H1 (cell line): ENCODE data around the gene ATP8B3. TPM values are rescaled to one million over a fixed set of nuclear protein-coding genes. Genes with fewer than 3 reads are reported as not detected.

Experiments used
- CTCF ChIA-PET: fragments of 300-600 bp; sonication (Branson Sonifier 250); formaldehyde crosslinking; loops from one replicate; lab custom pipeline; 2021; ENCODE audit not compliant: partially characterized antibody; lab: Charles Lee
- POLR2A ChIA-PET: fragments of 300-600 bp; sonication (Branson Sonifier 250); formaldehyde crosslinking; loops from one replicate; lab custom pipeline; 2021; ENCODE audit warnings: inconsistent platforms; ENCODE audit not compliant: partially characterized antibody; lab: Charles Lee
- DNase-seq, 2 experiments: peaks; one replicate each; pipeline versions ENCODE4 v3.0.0 to v3.0.0-alpha.2; 2010 to 2022; ENCODE audit warnings: low spot score in 2 of 2, low read depth in 1 of 2, mixed read lengths in 1 of 2
- FAIRE-seq: peaks from 2 replicates; lab custom pipeline; 2011; peaks lifted over from hg19 to GRCh38; lab: Jason Lieb, UNC
- H2AFZ ChIP-seq: 2 replicates; pipeline ENCODE4 v1.8.1; 2012; ENCODE audit warnings: low read length, inconsistent platforms
- H2AK5ac ChIP-seq: 2 replicates; pipeline ENCODE4 v1.6.1; 2013; ENCODE audit warnings: low read depth, low read length
- H2BK120ac ChIP-seq: replicated peaks from 2 replicates; pipeline ENCODE3; 2013; ENCODE audit warnings: low read depth, low read length, inconsistent platforms
- H2BK12ac ChIP-seq: 2 replicates; pipeline ENCODE4 v1.6.1; 2013; ENCODE audit warnings: low read depth, low read length
- H2BK15ac ChIP-seq: 2 replicates; pipeline ENCODE4 v1.6.1; 2013; ENCODE audit warnings: low read length
- H2BK20ac ChIP-seq: 2 replicates; pipeline ENCODE4 v1.6.1; 2013; ENCODE audit warnings: low read length
- H2BK5ac ChIP-seq: 2 replicates; pipeline ENCODE4 v1.6.1; 2013; ENCODE audit warnings: low read depth, low read length
- H3K14ac ChIP-seq: 2 replicates; pipeline ENCODE4 v1.6.1; 2013; ENCODE audit warnings: inconsistent platforms; ENCODE audit not compliant: insufficient read length
- H3K18ac ChIP-seq: 2 replicates; pipeline ENCODE4 v1.6.1; 2013; ENCODE audit warnings: low read length; ENCODE audit errors: extremely low read depth
- H3K23ac ChIP-seq: 2 replicates; pipeline ENCODE4 v1.6.1; 2013; ENCODE audit warnings: inconsistent platforms; ENCODE audit not compliant: insufficient read length
- H3K23me2 ChIP-seq: 2 replicates; pipeline ENCODE4 v1.6.1; 2013; ENCODE audit warnings: low read depth, low read length
- H3K27ac ChIP-seq: 2 replicates; pipeline ENCODE4 v1.6.1; 2011; ENCODE audit warnings: low read depth, low read length, inconsistent platforms
- H3K27me3 ChIP-seq, 4 experiments: replicated peaks in 1 of 4; 1 replicate in 1 of 4; 2 replicates in 3 of 4; pipeline versions ENCODE4 v1.6.1 to v1.8.1; 2011 to 2013; ENCODE audit warnings: low read length in 3 of 4, mild to moderate bottlenecking in 3 of 4, inconsistent platforms in 2 of 4, mixed read lengths in 2 of 4, moderate library complexity in 1 of 4; ENCODE audit not compliant: control insufficient read depth in 3 of 4, insufficient read depth in 3 of 4; ENCODE audit errors: extremely low read depth in 1 of 4
- H3K36me3 ChIP-seq, 4 experiments: 2 replicates each; pipeline versions ENCODE4 v1.6.1 to v1.8.1; 2011 to 2013; ENCODE audit warnings: mild to moderate bottlenecking in 4 of 4, low read length in 3 of 4, moderate library complexity in 2 of 4, control low read depth in 1 of 4, inconsistent platforms in 1 of 4; ENCODE audit not compliant: insufficient read depth in 4 of 4, control insufficient read depth in 2 of 4
- H3K4ac ChIP-seq: replicated peaks from 2 replicates; pipeline ENCODE3; 2013; ENCODE audit warnings: low read length, low read depth, mixed read lengths, inconsistent platforms; ENCODE audit not compliant: insufficient read length
- H3K4me1 ChIP-seq, 4 experiments: replicated peaks in 1 of 4; 1 replicate in 1 of 4; 2 replicates in 3 of 4; pipeline versions ENCODE4 v1.6.1 to v1.8.1; 2011 to 2013; ENCODE audit warnings: low read length in 3 of 4, inconsistent platforms in 2 of 4, mixed read lengths in 1 of 4; ENCODE audit not compliant: insufficient read depth in 4 of 4, control insufficient read depth in 3 of 4
- H3K4me2 ChIP-seq, 2 experiments: 2 replicates each; pipeline versions ENCODE4 v1.6.1 to v1.8.1; 2011 to 2013; ENCODE audit warnings: low read depth in 2 of 2, low read length in 2 of 2, control low read depth in 1 of 2, inconsistent platforms in 1 of 2, mild to moderate bottlenecking in 1 of 2; ENCODE audit not compliant: insufficient read depth in 1 of 2
- H3K4me3 ChIP-seq, 4 experiments: fragments of 200-600, 300-600 bp in 1 of 4; sonication (generic), shearing (Covaris generic), sonication (Bioruptor Twin) in 1 of 4; 2 replicates each; pipeline versions ENCODE4 v1.5.1 to v1.8.1; 2011 to 2016; ENCODE audit warnings: low read length in 4 of 4, low read depth in 3 of 4, control low read depth in 2 of 4, inconsistent platforms in 2 of 4, mild to moderate bottlenecking in 2 of 4, mixed read lengths in 1 of 4, moderate library complexity in 1 of 4; ENCODE audit not compliant: insufficient read depth in 2 of 4; ENCODE audit errors: extremely low read depth in 1 of 4
- H3K56ac ChIP-seq: replicated peaks from 2 replicates; pipeline ENCODE3; 2013; ENCODE audit warnings: low read depth, mild to moderate bottlenecking, mixed read lengths, low read length, inconsistent platforms; ENCODE audit not compliant: insufficient read length
- H3K79me1 ChIP-seq: 2 replicates; pipeline ENCODE4 v1.6.1; 2013; ENCODE audit warnings: low read depth, low read length, control low read depth
- H3K79me2 ChIP-seq, 2 experiments: 2 replicates each; pipeline versions ENCODE4 v1.6.1 to v1.8.1; 2012 to 2013; ENCODE audit warnings: low read length in 2 of 2, mild to moderate bottlenecking in 2 of 2, inconsistent platforms in 1 of 2; ENCODE audit not compliant: insufficient read depth in 2 of 2, control insufficient read depth in 1 of 2
- H3K9ac ChIP-seq, 4 experiments: replicated peaks in 1 of 4; 1 replicate in 1 of 4; 2 replicates in 3 of 4; pipeline versions ENCODE4 v1.6.1 to v1.8.1; 2011 to 2013; ENCODE audit warnings: low read depth in 3 of 4, low read length in 3 of 4, control low read depth in 2 of 4, mild to moderate bottlenecking in 2 of 4, moderate library complexity in 2 of 4, inconsistent platforms in 1 of 4; ENCODE audit errors: extremely low read depth in 1 of 4
- H3K9me3 ChIP-seq, 2 experiments: 2 replicates each; pipeline versions ENCODE4 v1.6.1 to v1.8.1; 2012 to 2013; ENCODE audit warnings: mild to moderate bottlenecking in 2 of 2, moderate library complexity in 2 of 2, control low read depth in 1 of 2, inconsistent platforms in 1 of 2, low read depth in 1 of 2, low read length in 1 of 2, mixed read lengths in 1 of 2; ENCODE audit not compliant: insufficient read depth in 2 of 2
- H4K20me1 ChIP-seq, 2 experiments: replicated peaks in 1 of 2; 2 replicates each; pipeline versions ENCODE3 to v1.8.1; 2011 to 2013; ENCODE audit warnings: inconsistent platforms in 2 of 2, low read length in 2 of 2, mild to moderate bottlenecking in 1 of 2; ENCODE audit not compliant: insufficient read depth in 2 of 2, control insufficient read depth in 1 of 2
- H4K5ac ChIP-seq: 2 replicates; pipeline ENCODE4 v1.6.1; 2013; ENCODE audit warnings: low read length, low read depth, mixed read lengths, inconsistent platforms; ENCODE audit not compliant: insufficient read length
- H4K8ac ChIP-seq: 2 replicates; pipeline ENCODE4 v1.8.0; 2013; ENCODE audit warnings: mild to moderate bottlenecking, moderate library complexity, low read length, inconsistent platforms; ENCODE audit not compliant: insufficient read depth; ENCODE audit errors: extremely low read depth
- H4K91ac ChIP-seq: replicated peaks from 2 replicates; pipeline ENCODE3; 2013; ENCODE audit warnings: low read length, mixed read lengths, inconsistent platforms; ENCODE audit not compliant: insufficient read length
- CEBPB ChIP-seq: IDR thresholded peaks from 2 replicates; pipeline ENCODE4 v1.6.1; 2012; ENCODE audit warnings: low read depth, low read length
- FOSL1 ChIP-seq: IDR thresholded peaks from 2 replicates; pipeline ENCODE4 v1.6.1; 2011; ENCODE audit warnings: mild to moderate bottlenecking, low read depth, low read length, moderate library complexity; ENCODE audit not compliant: insufficient read depth
- RBBP5 ChIP-seq: IDR thresholded peaks from 2 replicates; pipeline ENCODE4 v1.7.1; 2012; ENCODE audit warnings: low read depth, mild to moderate bottlenecking, inconsistent platforms, low read length, moderate library complexity, borderline replicate concordance
- TBP ChIP-seq: IDR thresholded peaks from 2 replicates; pipeline ENCODE4 v1.6.1; 2011; ENCODE audit warnings: low read depth, low read length, improper control_type of control experiment
- WGBS, 2 experiments: shearing (Covaris generic) in 1 of 2; methylation state at CpG; one replicate each; pipeline versions ENCODE4 v1.1.6 to v1.1.7; 2013 to 2015; ENCODE audit warnings: low lambda C conversion rate in 2 of 2, mixed read lengths in 2 of 2, inconsistent platforms in 1 of 2, low coverage in 1 of 2, missing lambda C conversion rate in 1 of 2; ENCODE audit not compliant: insufficient replicate concordance in 2 of 2, insufficient coverage in 1 of 2, insufficient read length in 1 of 2; ENCODE audit errors: extremely low coverage in 1 of 2, missing lambda C conversion rate in 1 of 2; 5-methylcytosine and 5-hydroxymethylcytosine counted together
- polyA plus RNA-seq, 7 experiments: library from polyadenylated mRNA; depleted of rRNA in 3 of 7; stranded (reverse) in 5 of 7; unstranded in 2 of 7; fragments of >200 nt in 5 of 7; fragments of 200-250 nt in 2 of 7; gene quantifications; 1 replicate in 5 of 7; 2 replicates in 1 of 7; 4 replicates in 1 of 7; pipeline versions ENCODE4 v1.2.1 to v1.2.3, GENCODE V29; 2011 to 2013; ENCODE audit warnings: missing spikeins in 2 of 7, mixed read lengths in 2 of 7
- total RNA-seq: library from RNA; stranded (reverse); fragmentation: NEBNext Ultra II Directional; extraction: Animal tissue kit (Norgen Biotek cat#: 25700); gene quantifications from 2 replicates; pipeline ENCODE4 v1.2.1, GENCODE V29; 2021
- TF ChIP-seq, protein P1 (sequence below): IDR thresholded peaks from 2 replicates; pipeline ENCODE4 v1.6.1; 2012; ENCODE audit warnings: inconsistent platforms

ATP8B3 gene
- total and polyA plus RNA-seq, 2 of the 8 experiments (the other 6 are each of a cell fraction or from before 2014, with no cell fraction given): 4.1 to 9.3 TPM

DNA sequence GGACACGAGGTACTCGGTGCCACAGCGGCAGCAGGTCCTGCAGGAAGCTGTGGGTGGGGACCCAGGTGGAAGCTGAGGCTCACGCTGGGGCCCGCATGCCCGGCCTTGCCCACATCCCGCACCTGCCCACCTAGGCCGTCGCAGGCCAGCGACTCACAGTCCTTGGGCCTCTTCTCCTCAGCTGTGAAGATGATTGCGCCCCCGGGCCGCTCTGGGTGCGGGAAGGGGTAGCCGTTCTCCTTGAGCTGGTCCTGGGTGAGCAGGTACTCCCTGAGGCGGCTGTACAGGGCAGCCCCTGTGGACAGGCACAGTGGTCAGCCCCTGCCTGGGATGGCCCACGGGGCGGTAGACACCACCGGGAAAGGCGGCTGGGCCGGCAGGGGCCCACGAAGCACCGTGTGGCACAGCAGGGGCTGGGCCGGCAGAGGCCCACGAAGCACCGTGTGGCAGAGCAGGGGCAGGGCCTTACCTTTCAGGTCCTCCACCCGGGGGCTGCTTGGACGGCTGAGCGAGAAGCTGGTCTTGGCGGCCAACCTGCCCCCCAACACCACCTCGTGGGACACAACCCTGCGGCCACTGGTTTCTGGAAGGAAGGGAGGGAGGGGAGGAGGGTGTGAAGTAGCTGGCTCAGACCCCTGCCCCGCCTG, 6.6 kb upstream of the ATP8B3 start:
- TF ChIP-seq TBP (no peak), RBBP5 (no peak), CEBPB (no peak), FOSL1 (no peak)
- TF ChIP-seq, protein P1, sequence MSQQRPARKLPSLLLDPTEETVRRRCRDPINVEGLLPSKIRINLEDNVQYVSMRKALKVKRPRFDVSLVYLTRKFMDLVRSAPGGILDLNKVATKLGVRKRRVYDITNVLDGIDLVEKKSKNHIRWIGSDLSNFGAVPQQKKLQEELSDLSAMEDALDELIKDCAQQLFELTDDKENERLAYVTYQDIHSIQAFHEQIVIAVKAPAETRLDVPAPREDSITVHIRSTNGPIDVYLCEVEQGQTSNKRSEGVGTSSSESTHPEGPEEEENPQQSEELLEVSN: no peak
- no peak overlapping the region for H4K91ac ChIP-seq
- no peak overlapping the region for H3K18ac ChIP-seq
- H3K4ac ChIP-seq: no peak overlapping the region
- no peak overlapping the region for H3K4me3 ChIP-seq
- H2BK12ac ChIP-seq: no peak overlapping the region
- peaks cover 8 to 51% (median 15%) of the 10 kb centered on the region in 4 experiments; a peak in 7 of 8 replicates for H3K36me3 ChIP-seq
- H2BK5ac ChIP-seq: no peak overlapping the region
- no peak overlapping the region for H3K9ac ChIP-seq
- ChIA-PET CTCF (interaction anchor here (0.6 to 16.5 kb wide), 6 partner anchors 8 to 148 kb away, joined by 3 to 228 read pairs (median 5); no protein-coding TSS in a partner anchor), POLR2A (interaction anchor here (0.6 kb wide), 2 partner anchors 11 to 52 kb away, joined by 3 read pairs; no protein-coding TSS in a partner anchor)
- peaks cover 2 to 10% of the 10 kb centered on the region in 2 experiments for H4K20me1 ChIP-seq
- H3K56ac ChIP-seq: no peak overlapping the region
- no peak overlapping the region for H2BK20ac ChIP-seq
- 95% methylated on average over 20 of the region's 33 CpGs; no CpG with 5 or more reads in 1 of the 2 experiments for WGBS, 2 experiments
- H2AFZ ChIP-seq: no peak overlapping the region
- no peaks in the 10 kb centered on the region for H3K27me3 ChIP-seq
- no peak overlapping the region for H2BK15ac ChIP-seq
- H3K14ac ChIP-seq: no peak overlapping the region
- FAIRE-seq (no peak), DNase-seq (no peak)
- H3K4me1 ChIP-seq: no peaks in the 10 kb centered on the region
- no peak overlapping the region for H4K8ac ChIP-seq
- no peak overlapping the region for H2AK5ac ChIP-seq
- no peaks in the 10 kb centered on the region; the same call in 1 of the 2 replicates for H3K23me2 ChIP-seq
- H3K4me2 ChIP-seq: no peak overlapping the region
- no peak overlapping the region for H3K23ac ChIP-seq
- no peaks in the 10 kb centered on the region for H3K9me3 ChIP-seq
- no peaks in the 10 kb centered on the region for H3K79me2 ChIP-seq
- no peaks in the 10 kb centered on the region for H3K79me1 ChIP-seq
- no peak overlapping the region for H3K27ac ChIP-seq
- H4K5ac ChIP-seq: no peak overlapping the region
- no peak overlapping the region for H2BK120ac ChIP-seq
